Measurements from ENCODE around the gene CCL14. TPM values are rescaled to one million over a fixed set of nuclear protein-coding genes. Genes with fewer than 3 reads are reported as not detected.

Gene CCL14
- total and polyA plus RNA-seq, 4 donors, result 1.9 to 124 (median 40.2) TPM

- WGBS, result 86% methylated on average over 4 of the region's 4 CpGs
- no peak overlapping the region for H3K27ac ChIP-seq (ENCODE audit: low read depth in 1 of 2, low read length in 2 of 2)
These were observed 42.4 kb downstream of the CCL14 start for GRCh38 chr17:35944151-35944550.

More at GRCh38 chr17:35944151-35944550, 42.4 kb downstream of the CCL14 start:
- H3K9me3 ChIP-seq (ENCODE audit: control insufficient read depth in 4 of 4, low read length in 3 of 4), result no peaks in the 10 kb centered on the region
- TF ChIP-seq NR2F2 (IDR thresholded peaks at IDR 0.05), result no peak
- TF ChIP-seq TAF1 (conservative IDR thresholded peaks at IDR 0.05), result no peak
- no peak for TF ChIP-seq RXRA (IDR thresholded peaks at IDR 0.05)
- TF ChIP-seq, protein P1, sequence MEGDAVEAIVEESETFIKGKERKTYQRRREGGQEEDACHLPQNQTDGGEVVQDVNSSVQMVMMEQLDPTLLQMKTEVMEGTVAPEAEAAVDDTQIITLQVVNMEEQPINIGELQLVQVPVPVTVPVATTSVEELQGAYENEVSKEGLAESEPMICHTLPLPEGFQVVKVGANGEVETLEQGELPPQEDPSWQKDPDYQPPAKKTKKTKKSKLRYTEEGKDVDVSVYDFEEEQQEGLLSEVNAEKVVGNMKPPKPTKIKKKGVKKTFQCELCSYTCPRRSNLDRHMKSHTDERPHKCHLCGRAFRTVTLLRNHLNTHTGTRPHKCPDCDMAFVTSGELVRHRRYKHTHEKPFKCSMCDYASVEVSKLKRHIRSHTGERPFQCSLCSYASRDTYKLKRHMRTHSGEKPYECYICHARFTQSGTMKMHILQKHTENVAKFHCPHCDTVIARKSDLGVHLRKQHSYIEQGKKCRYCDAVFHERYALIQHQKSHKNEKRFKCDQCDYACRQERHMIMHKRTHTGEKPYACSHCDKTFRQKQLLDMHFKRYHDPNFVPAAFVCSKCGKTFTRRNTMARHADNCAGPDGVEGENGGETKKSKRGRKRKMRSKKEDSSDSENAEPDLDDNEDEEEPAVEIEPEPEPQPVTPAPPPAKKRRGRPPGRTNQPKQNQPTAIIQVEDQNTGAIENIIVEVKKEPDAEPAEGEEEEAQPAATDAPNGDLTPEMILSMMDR (IDR thresholded peaks at IDR 0.05; ENCODE audit: low read depth, low read length, missing input control), result no peak
- TF ChIP-seq GABPA (IDR thresholded peaks at IDR 0.05 in 1 of 2, conservative IDR thresholded peaks at IDR 0.05 in 1 of 2), result no peak
- TF ChIP-seq JUND (IDR thresholded peaks at IDR 0.05), result no peak
- TF ChIP-seq MAX (IDR thresholded peaks at IDR 0.05), result no peak
- TF ChIP-seq FOXA2 (IDR thresholded peaks at IDR 0.05), result no peak
- TF ChIP-seq RAD21 (IDR thresholded peaks at IDR 0.05), result no peak
- TF ChIP-seq YY1 (IDR thresholded peaks at IDR 0.05), result no peak
- TF ChIP-seq REST (IDR thresholded peaks at IDR 0.05), result no peak
- no peak for TF ChIP-seq ZBTB33 (IDR thresholded peaks at IDR 0.05)
- TF ChIP-seq HNF4A (conservative IDR thresholded peaks at IDR 0.05), result no peak
- TF ChIP-seq EGR1 (IDR thresholded peaks at IDR 0.05; ENCODE audit: low read depth in 2 of 2), result no peak
- TF ChIP-seq, protein P2, sequence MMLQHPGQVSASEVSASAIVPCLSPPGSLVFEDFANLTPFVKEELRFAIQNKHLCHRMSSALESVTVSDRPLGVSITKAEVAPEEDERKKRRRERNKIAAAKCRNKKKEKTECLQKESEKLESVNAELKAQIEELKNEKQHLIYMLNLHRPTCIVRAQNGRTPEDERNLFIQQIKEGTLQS (IDR thresholded peaks at IDR 0.05), result no peak
- no peak for TF ChIP-seq FOXA1 (IDR thresholded peaks at IDR 0.05)
- no peak for TF ChIP-seq SP1 (IDR thresholded peaks at IDR 0.05)
- no peak for TF ChIP-seq HNF4G (IDR thresholded peaks at IDR 0.05)
- H3K27me3 ChIP-seq (ENCODE audit: control insufficient read depth in 4 of 4, insufficient read depth in 4 of 4, low read length in 3 of 4), result no peaks in the 10 kb centered on the region
- no peaks in the 10 kb centered on the region for H3K36me3 ChIP-seq (ENCODE audit: control insufficient read depth in 4 of 4, insufficient read depth in 3 of 4, low read depth in 1 of 4, low read length in 3 of 4)
- DNase-seq (ENCODE audit: low spot score), result no peak
- no peaks in the 10 kb centered on the region for H3K4me1 ChIP-seq (ENCODE audit: control insufficient read depth in 4 of 4, insufficient read depth in 4 of 4, low read length in 3 of 4)
- H3K4me3 ChIP-seq (ENCODE audit: low read depth in 1 of 3, low read length in 3 of 3), result no peak overlapping the region
- H3K9ac ChIP-seq (ENCODE audit: low read depth in 1 of 2, low read length in 2 of 2), result no peak overlapping the region

Data from liver (tissue), 9 donors.